GM12892 (cell line): ENCODE results near the gene XAF1.
"Not testable (repeated sequence)": the region's sequence is repeated elsewhere in the genome, so short reads cannot be mapped to it uniquely, and the experiment has no call there.

Experiments used
- POLR2A ChIP-seq: IDR thresholded peaks from 2 replicates; pipeline ENCODE4 v1.6.1; 2011; ENCODE audit warnings: low read depth, low read length, control low read depth
- POLR2AphosphoS5 ChIP-seq: IDR thresholded peaks from 2 replicates; pipeline ENCODE4 v1.6.1; 2011; ENCODE audit warnings: low read depth, low read length, control low read depth
- TAF1 ChIP-seq: IDR thresholded peaks from 2 replicates; pipeline ENCODE4 v1.6.1; 2011; ENCODE audit warnings: low read depth, mild to moderate bottlenecking, control low read depth, low read length, borderline replicate concordance

- not testable (repeated sequence) for TF ChIP-seq POLR2AphosphoS5, TAF1, POLR2A
Observed at GRCh38 chr17:6774906-6775305, 19.1 kb downstream of the XAF1 start.
